Keratinocyte (primary cell): Measurements from ENCODE around the gene UTP14A. TPM values are rescaled to one million over a fixed set of nuclear protein-coding genes. Genes with fewer than 3 reads are reported as not detected.

Experiments
- DNase-seq: peaks from one replicate; pipeline ENCODE4 v3.0.0-alpha.2; 2011; ENCODE audit warnings: low read depth, missing footprints, low spot score
- FAIRE-seq: peaks from 2 replicates; lab custom pipeline; 2011; peaks lifted over from hg19 to GRCh38; lab: Jason Lieb, UNC
- H2AFZ ChIP-seq: 2 replicates; pipeline ENCODE4 v1.6.0; 2012; ENCODE audit warnings: low read length, control low read depth, inconsistent platforms; ENCODE audit not compliant: control insufficient read depth
- H3K27ac ChIP-seq: 2 replicates; pipeline ENCODE4 v1.5.1; 2011; ENCODE audit warnings: low read length; ENCODE audit not compliant: control insufficient read depth, insufficient read depth
- H3K27me3 ChIP-seq: 3 replicates; pipeline ENCODE4 v1.6.0; 2011; ENCODE audit warnings: low read length; ENCODE audit not compliant: control insufficient read depth, insufficient read depth; ENCODE audit errors: extremely low read depth
- H3K36me3 ChIP-seq, 2 experiments: 2 replicates in 1 of 2; 3 replicates in 1 of 2; pipeline ENCODE4 v1.5.1; 2011; ENCODE audit warnings: low read length in 2 of 2, mild to moderate bottlenecking in 1 of 2; ENCODE audit not compliant: control insufficient read depth in 2 of 2, insufficient read depth in 2 of 2; ENCODE audit errors: extremely low read depth in 1 of 2
- H3K4me1 ChIP-seq: 3 replicates; pipeline ENCODE4 v1.5.1; 2011; ENCODE audit warnings: low read length; ENCODE audit not compliant: control insufficient read depth, insufficient read depth; ENCODE audit errors: extremely low read depth
- H3K4me2 ChIP-seq: 3 replicates; pipeline ENCODE4 v1.6.0; 2011; ENCODE audit warnings: low read depth, low read length; ENCODE audit not compliant: control insufficient read depth, insufficient read depth; ENCODE audit errors: extremely low read depth
- H3K4me3 ChIP-seq, 3 experiments: fragments of 200-600 bp in 1 of 3; sonication (generic) in 1 of 3; 2 replicates in 2 of 3; 3 replicates in 1 of 3; pipeline ENCODE4 v1.5.1; 2011 to 2016; ENCODE audit warnings: low read length in 3 of 3, mild to moderate bottlenecking in 3 of 3, control low read depth in 2 of 3, inconsistent platforms in 1 of 3, low read depth in 1 of 3, mixed read lengths in 1 of 3, mixed run types in 1 of 3, moderate library complexity in 1 of 3; ENCODE audit not compliant: control insufficient read depth in 2 of 3, insufficient read depth in 2 of 3; ENCODE audit errors: extremely low read depth in 1 of 3
- H3K79me2 ChIP-seq: 2 replicates; pipeline ENCODE4 v1.6.0; 2012; ENCODE audit warnings: low read length; ENCODE audit not compliant: control insufficient read depth, insufficient read depth
- H3K9ac ChIP-seq: 3 replicates; pipeline ENCODE4 v1.6.0; 2011; ENCODE audit warnings: low read length; ENCODE audit not compliant: control insufficient read depth, insufficient read depth; ENCODE audit errors: extremely low read depth
- H3K9me1 ChIP-seq: 3 replicates; pipeline ENCODE4 v1.6.0; 2011; ENCODE audit warnings: low read length; ENCODE audit not compliant: control insufficient read depth, insufficient read depth; ENCODE audit errors: extremely low read depth
- H3K9me3 ChIP-seq: 2 replicates; pipeline ENCODE4 v1.5.1; 2012; ENCODE audit warnings: low read depth, low read length; ENCODE audit not compliant: control insufficient read depth
- H4K20me1 ChIP-seq: 3 replicates; pipeline ENCODE4 v1.6.0; 2011; ENCODE audit warnings: low read length; ENCODE audit not compliant: control insufficient read depth, insufficient read depth; ENCODE audit errors: extremely low read depth
- EZH2 ChIP-seq: IDR thresholded peaks from one replicate; pipeline ENCODE4 v1.6.1; 2012; ENCODE audit warnings: inconsistent platforms, mild to moderate bottlenecking, low read length, moderate library complexity
- dilution Hi-C: fragments of 300-500 bp; cut with MboI; formaldehyde crosslinking; loops from one replicate; pipeline ENCODE4 v1.7.0; 2020; ENCODE audit warnings: low sequenced_read_pairs; ENCODE audit not compliant: extremely low pct_ligation_motif_present
- polyA plus RNA-seq, 5 experiments: library from polyadenylated mRNA; depleted of rRNA in 3 of 5; stranded (reverse) in 3 of 5; stranded (forward) in 1 of 5; unstranded in 1 of 5; fragments of >200 nt; gene quantifications; 1 replicate in 1 of 5; 2 replicates in 3 of 5; 3 replicates in 1 of 5; pipeline versions ENCODE4 v1.2.1 to v1.2.3, GENCODE V29; 2011 to 2012; ENCODE audit warnings: missing spikeins in 2 of 5, low read depth in 1 of 5, low replicate concordance in 1 of 5
- TF ChIP-seq, protein P1 (sequence below), 3 experiments: IDR thresholded peaks in 1 of 3; conservative IDR thresholded peaks in 1 of 3; optimal IDR thresholded peaks in 1 of 3; 2 replicates in 2 of 3; 3 replicates in 1 of 3; pipeline versions ENCODE3 to v1.5.1; 2011; ENCODE audit warnings: low read length in 3 of 3, mild to moderate bottlenecking in 3 of 3, moderate library complexity in 2 of 3, control low read depth in 1 of 3, inconsistent platforms in 1 of 3; ENCODE audit not compliant: insufficient read depth in 2 of 3; ENCODE audit errors: extremely low read depth in 1 of 3

The UTP14A gene
- polyA plus RNA-seq, 1 donor (not counting 4 experiments of a cell fraction or from before 2014, with no cell fraction given), result 30.6 TPM

DNA sequence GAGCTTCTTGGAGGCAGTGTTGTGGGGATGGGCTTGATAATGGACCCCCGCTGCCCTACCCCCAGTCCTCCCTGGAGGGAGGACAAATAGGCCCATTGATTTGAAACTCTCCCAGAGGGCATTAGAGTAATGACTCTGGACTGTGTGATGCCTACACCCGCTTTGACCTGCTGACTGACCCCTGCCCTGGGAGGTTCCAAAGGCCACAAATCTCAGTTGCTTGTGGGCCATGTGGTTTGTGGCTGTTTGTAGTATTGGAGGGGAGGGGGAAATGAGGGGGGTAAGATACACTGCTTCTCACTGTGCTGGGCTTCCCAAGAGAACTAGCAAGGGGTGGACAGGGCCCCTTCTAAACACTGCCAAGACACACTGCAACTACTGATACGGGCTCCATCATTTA lies 48.8 kb downstream of the UTP14A start:
- FAIRE-seq (no peak), DNase-seq (no peak)
- H3K4me3 ChIP-seq, result no peak overlapping the region
- H2AFZ ChIP-seq, result no peak overlapping the region
- no peak overlapping the region for H3K9ac ChIP-seq
- H3K27me3 ChIP-seq, result peaks cover 3% of the 10 kb centered on the region
- no peaks in the 10 kb centered on the region for H3K79me2 ChIP-seq
- no peaks in the 10 kb centered on the region for H3K9me1 ChIP-seq
- H3K27ac ChIP-seq, result no peak overlapping the region
- H3K36me3 ChIP-seq, result no peaks in the 10 kb centered on the region
- peaks cover 12% of the 10 kb centered on the region for H3K4me1 ChIP-seq
- H4K20me1 ChIP-seq, result no peaks in the 10 kb centered on the region
- no peaks in the 10 kb centered on the region for H3K9me3 ChIP-seq
- H3K4me2 ChIP-seq, result no peak overlapping the region
- dilution Hi-C loops, result no loop called here
- TF ChIP-seq, protein P1, sequence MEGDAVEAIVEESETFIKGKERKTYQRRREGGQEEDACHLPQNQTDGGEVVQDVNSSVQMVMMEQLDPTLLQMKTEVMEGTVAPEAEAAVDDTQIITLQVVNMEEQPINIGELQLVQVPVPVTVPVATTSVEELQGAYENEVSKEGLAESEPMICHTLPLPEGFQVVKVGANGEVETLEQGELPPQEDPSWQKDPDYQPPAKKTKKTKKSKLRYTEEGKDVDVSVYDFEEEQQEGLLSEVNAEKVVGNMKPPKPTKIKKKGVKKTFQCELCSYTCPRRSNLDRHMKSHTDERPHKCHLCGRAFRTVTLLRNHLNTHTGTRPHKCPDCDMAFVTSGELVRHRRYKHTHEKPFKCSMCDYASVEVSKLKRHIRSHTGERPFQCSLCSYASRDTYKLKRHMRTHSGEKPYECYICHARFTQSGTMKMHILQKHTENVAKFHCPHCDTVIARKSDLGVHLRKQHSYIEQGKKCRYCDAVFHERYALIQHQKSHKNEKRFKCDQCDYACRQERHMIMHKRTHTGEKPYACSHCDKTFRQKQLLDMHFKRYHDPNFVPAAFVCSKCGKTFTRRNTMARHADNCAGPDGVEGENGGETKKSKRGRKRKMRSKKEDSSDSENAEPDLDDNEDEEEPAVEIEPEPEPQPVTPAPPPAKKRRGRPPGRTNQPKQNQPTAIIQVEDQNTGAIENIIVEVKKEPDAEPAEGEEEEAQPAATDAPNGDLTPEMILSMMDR (optimal IDR thresholded peaks at IDR 0.05 in 1 of 3, IDR thresholded peaks at IDR 0.05 in 1 of 3, conservative IDR thresholded peaks at IDR 0.05 in 1 of 3; ENCODE audit: extremely low read depth in 1 of 3, insufficient read depth in 2 of 3, low read length in 3 of 3), result no peak
- no peak for TF ChIP-seq EZH2

- FAIRE-seq (no peak), DNase-seq (no peak)
- Histone ChIP-seq H3K36me3 (no peaks in the 10 kb centered on the region), H3K9me1 (no peaks in the 10 kb centered on the region), H3K9me3 (no peaks in the 10 kb centered on the region), H3K4me1 (peaks cover 14% of the 10 kb centered on the region), H4K20me1 (no peaks in the 10 kb centered on the region), H3K9ac (no peak overlapping the region), H2AFZ (no peak overlapping the region), H3K27ac (no peak overlapping the region), H3K4me2 (no peak overlapping the region), H3K79me2 (no peaks in the 10 kb centered on the region), H3K27me3 (peaks cover 3% of the 10 kb centered on the region), H3K4me3 (no peak overlapping the region)
- TF ChIP-seq EZH2, result no peak
- TF ChIP-seq, protein P1 (optimal IDR thresholded peaks at IDR 0.05 in 1 of 3, IDR thresholded peaks at IDR 0.05 in 1 of 3, conservative IDR thresholded peaks at IDR 0.05 in 1 of 3; ENCODE audit: extremely low read depth in 1 of 3, insufficient read depth in 2 of 3, low read length in 3 of 3), result no peak
- dilution Hi-C loops, result no loop called here
Measured at GRCh38 chrX:129955682-129956081, 49.7 kb downstream of the UTP14A start.
